Dedifferentiated amniotic fluid mesenchymal stem cell (primary cell): ENCODE measurements around the gene GPR108.
"Not testable (repeated sequence)": the region's sequence is repeated elsewhere in the genome, so short reads cannot be mapped to it uniquely, and the experiment has no call there.

Experiments used
- DNase-seq: peaks from one replicate; pipeline ENCODE4 v3.0.0-alpha.2; 2016; ENCODE audit errors: extremely low spot score

GPR108 gene

DNA sequence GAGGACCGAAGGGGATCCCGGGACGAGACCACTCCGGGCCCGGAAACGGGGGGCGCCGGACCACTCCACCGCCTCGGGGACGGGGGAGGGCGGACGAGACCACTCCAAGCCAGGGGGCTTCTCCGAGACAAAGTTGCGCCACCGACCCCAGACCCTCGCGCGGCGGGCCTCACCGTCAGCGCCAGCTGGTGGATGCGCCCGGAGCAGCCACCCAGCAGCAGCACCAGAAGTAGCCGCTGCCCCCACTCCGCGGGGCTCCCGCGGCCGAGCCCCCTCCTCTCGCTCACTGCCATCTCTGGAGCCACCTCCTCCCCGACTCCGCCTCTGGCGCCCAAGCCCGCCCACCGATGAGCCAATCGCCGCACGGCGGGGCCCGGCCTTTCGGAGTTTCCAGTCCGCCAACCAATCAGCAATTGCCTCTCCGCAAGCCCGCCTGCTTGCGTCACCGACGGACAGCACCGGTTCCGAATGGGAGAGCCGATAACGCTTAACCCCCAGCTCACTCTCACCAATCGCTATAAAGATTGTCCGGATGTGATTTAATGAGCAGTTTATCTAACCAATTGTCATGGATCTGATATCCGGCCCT is at the start of gene GPR108:
Gene GPR108, minus strand, starts transcription at position 297 of the 589 bp plus-strand sequence. Its CDS starts 4 bp downstream, at position 293.
- DNase-seq = peak; percentile 100

- DNase-seq = no peak
These were observed 41.8 kb upstream of the GPR108 start for GRCh38 chr19:6779206-6779605.

- no peak for DNase-seq
These were observed 41.0 kb upstream of the GPR108 start for GRCh38 chr19:6778386-6778785.

DNA sequence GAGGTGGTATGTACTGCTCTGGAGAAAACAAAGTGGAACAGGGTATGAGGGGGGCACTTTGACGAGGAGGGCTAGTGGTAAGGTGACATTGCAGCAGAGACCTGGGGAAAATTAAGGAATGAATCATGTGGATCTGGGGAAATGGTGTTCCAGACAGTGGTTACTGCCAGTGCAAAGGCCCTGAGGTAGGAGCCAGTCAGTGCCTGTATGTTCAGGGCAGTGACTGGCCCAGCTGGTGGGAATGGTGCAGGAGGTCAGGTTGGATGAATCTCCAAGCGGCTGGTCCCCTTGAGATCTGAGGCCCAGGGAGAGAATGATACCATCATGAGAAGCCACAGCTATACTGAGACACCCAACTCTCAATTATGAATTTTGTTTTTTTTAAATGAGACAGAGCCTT is 40.1 kb upstream of the GPR108 start:
- no peak for DNase-seq

- DNase-seq = no peak
These were observed 39.6 kb upstream of the GPR108 start for GRCh38 chr19:6776999-6777398.

- DNase-seq = not testable (repeated sequence)
These were observed 38.7 kb upstream of the GPR108 start for GRCh38 chr19:6776045-6776444.

GRCh38 chr19:6774821-6775707 is 37.7 kb upstream of the GPR108 start:
- no peak for DNase-seq

DNA sequence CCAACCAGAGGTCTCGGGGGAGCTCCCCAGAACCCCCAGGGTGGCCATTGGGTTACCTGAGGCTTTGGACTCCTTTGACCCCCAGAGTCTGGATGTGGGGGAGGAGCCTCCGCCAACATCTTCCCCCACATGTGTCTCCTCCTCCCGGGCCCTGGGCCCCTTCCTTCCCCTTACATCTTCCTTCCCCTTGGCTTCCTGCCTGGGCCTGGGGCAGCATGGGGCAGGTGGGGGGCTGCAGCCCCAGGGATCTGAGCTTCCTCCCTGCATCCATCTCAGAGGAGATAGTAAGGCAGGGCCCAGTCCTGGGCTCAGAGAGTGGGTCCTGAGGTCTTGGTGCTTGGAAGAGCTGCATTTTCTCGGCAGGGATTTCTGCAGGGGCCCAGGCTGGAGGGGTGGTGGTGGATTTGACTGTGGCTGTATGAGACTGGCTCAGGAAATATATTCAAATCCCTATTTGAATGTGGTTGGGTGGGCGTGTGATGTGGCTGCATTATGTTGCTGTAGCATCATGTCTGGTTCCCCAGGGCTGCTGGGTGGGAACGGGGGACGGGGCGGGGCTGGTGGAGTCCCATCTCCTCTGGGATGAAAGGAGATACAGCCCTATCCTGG is 36.0 kb upstream of the GPR108 start:
- DNase-seq = no peak

GRCh38 chr19:6772866-6773322 is 35.5 kb upstream of the GPR108 start:
- DNase-seq = no peak

DNA sequence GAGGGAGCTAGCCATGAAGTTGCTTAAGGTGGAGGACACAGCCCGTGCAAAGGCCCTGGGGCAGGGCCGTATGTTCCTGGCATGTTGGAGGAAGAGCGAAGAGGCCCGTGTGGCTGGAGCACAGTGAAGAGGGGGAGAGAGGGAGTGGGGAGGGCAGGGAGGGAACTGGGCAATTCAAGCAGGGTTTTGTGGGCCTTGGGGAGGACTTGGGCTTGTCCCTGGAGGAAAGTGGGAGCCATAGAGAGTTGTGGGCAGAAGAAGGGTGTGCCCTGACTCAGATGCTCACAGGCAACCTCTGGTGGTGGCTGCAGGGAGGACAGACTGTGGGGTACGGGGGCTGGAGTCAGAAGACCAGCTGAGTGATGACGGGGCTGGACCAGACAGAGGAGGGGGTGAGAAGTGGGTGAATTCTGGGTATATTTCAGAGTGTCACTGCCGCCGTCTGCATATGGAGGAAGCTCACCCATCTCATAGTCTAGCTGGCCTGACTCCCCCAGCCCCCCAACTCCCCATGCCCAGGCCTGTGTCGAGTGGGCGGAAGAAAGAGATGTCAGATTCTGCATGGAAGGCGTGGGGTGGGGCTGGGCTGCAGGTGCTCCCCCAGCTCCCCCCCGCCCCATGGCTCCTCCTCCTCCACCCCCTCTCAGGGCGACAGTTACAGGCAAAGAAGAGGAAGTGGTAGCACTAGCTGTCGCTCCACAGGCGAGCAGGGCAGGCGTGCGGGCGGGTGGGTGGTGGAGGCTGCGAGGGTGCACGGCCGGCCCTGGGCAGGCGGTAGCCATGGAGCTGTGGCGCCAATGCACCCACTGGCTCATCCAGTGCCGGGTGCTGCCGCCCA is 34.9 kb upstream of the GPR108 start, which contains the start of gene VAV1:
Gene VAV1, plus strand, starts transcription at position 681 of the 838 bp plus-strand sequence. Its CDS starts 100 bp downstream, at position 781.
- DNase-seq = no peak

- DNase-seq = not testable (repeated sequence)
These were observed 34.3 kb upstream of the GPR108 start for GRCh38 chr19:6771648-6772027.

- DNase-seq = no peak
These were observed 31.7 kb upstream of the GPR108 start for GRCh38 chr19:6769006-6769619.

- no peak for DNase-seq
These were observed 30.9 kb upstream of the GPR108 start for GRCh38 chr19:6768236-6768785.

- no peak for DNase-seq
These were observed 30.2 kb upstream of the GPR108 start, which contains the start of gene SH2D3A for GRCh38 chr19:6767357-6768235. TSS of gene SH2D3A (minus strand) at chr19:6767435. CDS start at chr19:6763748, 3,687 bp downstream.

- no peak for DNase-seq
These were observed 29.6 kb upstream of the GPR108 start for GRCh38 chr19:6767081-6767356.

DNA sequence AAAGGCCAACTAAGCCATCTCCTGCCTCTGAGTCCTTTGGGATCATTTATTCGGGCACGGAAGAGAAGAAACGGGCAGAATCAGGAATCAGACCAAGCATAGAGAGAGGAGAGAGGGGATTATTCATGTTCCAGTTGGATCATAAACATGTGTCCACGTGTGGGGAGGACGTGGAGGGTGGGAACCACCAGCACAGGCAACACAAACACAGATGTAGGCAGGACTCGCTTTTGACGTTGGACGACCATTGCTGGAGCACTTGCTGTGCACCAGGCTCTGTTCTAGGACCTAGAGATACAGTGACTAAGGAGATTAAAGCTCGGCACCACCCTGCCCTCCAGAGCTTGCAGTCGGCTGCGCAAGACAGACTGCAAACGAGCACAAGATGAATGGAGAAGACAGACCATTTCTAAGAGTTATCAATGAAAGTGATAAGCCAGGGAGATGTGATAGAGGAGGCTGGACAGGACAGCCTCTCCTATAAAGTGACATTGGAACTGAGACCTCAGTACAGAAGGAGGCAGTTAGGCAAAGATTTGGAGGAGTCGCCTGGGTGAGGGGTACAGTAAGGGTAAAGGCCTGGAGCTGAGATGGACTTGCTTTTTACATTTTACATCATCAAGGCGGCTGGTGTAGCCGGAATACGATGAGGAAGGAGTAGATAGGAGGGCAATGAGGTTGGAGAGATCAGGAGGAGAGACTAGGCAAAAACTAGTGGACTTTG is 29.1 kb upstream of the GPR108 start:
- DNase-seq = no peak

GRCh38 chr19:6765738-6766356 is 28.5 kb upstream of the GPR108 start:
- no peak for DNase-seq

GRCh38 chr19:6762253-6762797 is 24.9 kb upstream of the GPR108 start:
- DNase-seq = not testable (repeated sequence)
